GM18511 (cell line): ENCODE measurements around the gene NCKAP5.

Source experiments
- ATAC-seq: cut with Tn5 transposase; IDR thresholded peaks from one replicate; pipeline ENCODE4 v1.9.1; 2021; ENCODE audit warnings: mild to moderate bottlenecking, moderate library complexity; ENCODE audit not compliant: unreplicated experiment

The NCKAP5 gene

GRCh38 chr2:133574620-133575019, 6.4 kb upstream of the NCKAP5 start:
- no peak for ATAC-seq

- ATAC-seq = no peak
Measured at GRCh38 chr2:133574186-133574585, 5.9 kb upstream of the NCKAP5 start.

GRCh38 chr2:133573491-133574162, 5.4 kb upstream of the NCKAP5 start:
- ATAC-seq = no peak

- no peak for ATAC-seq
Measured at GRCh38 chr2:133571249-133571648, 3.0 kb upstream of the NCKAP5 start.

GRCh38 chr2:133570542-133570941, 2.3 kb upstream of the NCKAP5 start:
- ATAC-seq = no peak

- ATAC-seq = no peak
Measured at GRCh38 chr2:133569286-133569830, 1.1 kb upstream of the NCKAP5 start.

GRCh38 chr2:133568598-133568997, 335 bp upstream of the NCKAP5 start:
- ATAC-seq = no peak

- ATAC-seq = no peak
Measured at GRCh38 chr2:133562558-133562957, 5.7 kb downstream of the NCKAP5 start.

- ATAC-seq = no peak
Measured at GRCh38 chr2:133561045-133561852, 7.0 kb downstream of the NCKAP5 start.

GRCh38 chr2:133557614-133558013, 10.6 kb downstream of the NCKAP5 start:
- ATAC-seq = no peak

GRCh38 chr2:133553838-133554408, 14.3 kb downstream of the NCKAP5 start:
- ATAC-seq = no peak

GRCh38 chr2:133553251-133553650, 15.0 kb downstream of the NCKAP5 start:
- no peak for ATAC-seq

GRCh38 chr2:133552821-133553220, 15.4 kb downstream of the NCKAP5 start:
- no peak for ATAC-seq

- no peak for ATAC-seq
Measured at GRCh38 chr2:133541797-133542196, 26.5 kb downstream of the NCKAP5 start.

GRCh38 chr2:133541376-133541775, 26.9 kb downstream of the NCKAP5 start:
- ATAC-seq = no peak

GRCh38 chr2:133532919-133533318, 35.3 kb downstream of the NCKAP5 start:
- ATAC-seq = no peak

- no peak for ATAC-seq
Measured at GRCh38 chr2:133531382-133531781, 36.9 kb downstream of the NCKAP5 start.

GRCh38 chr2:133530645-133531044, 37.6 kb downstream of the NCKAP5 start:
- ATAC-seq = no peak

GRCh38 chr2:133526530-133527300, 41.5 kb downstream of the NCKAP5 start:
- no peak for ATAC-seq

GRCh38 chr2:133525613-133526529, 42.4 kb downstream of the NCKAP5 start:
- ATAC-seq = no peak
